ENCODE results near the gene MYO1C. TPM values are rescaled to one million over a fixed set of nuclear protein-coding genes. Genes with fewer than 3 reads are reported as not detected.
"Not testable (repeated sequence)": the region's sequence is repeated elsewhere in the genome, so short reads cannot be mapped to it uniquely, and the experiment has no call there.

The MYO1C gene
- total RNA-seq, 1 donor from 2014 or later = 329 TPM

- peaks cover 2% of the 10 kb centered on the region for H3K36me3 Mint-ChIP-seq (ENCODE audit: low read depth)
- H3K4me3 Mint-ChIP-seq (ENCODE audit: unreplicated experiment) = peak within 1 kb of the TSS; percentile 83
- H3K27ac Mint-ChIP-seq (ENCODE audit: unreplicated experiment) = peak within 1 kb of the TSS; percentile 96
- peaks cover 59% of the 10 kb centered on the region for H3K4me1 Mint-ChIP-seq (ENCODE audit: low read depth)
- DNase-seq (ENCODE audit: low spot score) = peak; percentile 97
- H3K9me3 Mint-ChIP-seq (ENCODE audit: low read depth) = no peaks in the 10 kb centered on the region
- H3K27me3 Mint-ChIP-seq (ENCODE audit: low read depth) = no peaks in the 10 kb centered on the region
- TF ChIP-seq, protein P1, sequence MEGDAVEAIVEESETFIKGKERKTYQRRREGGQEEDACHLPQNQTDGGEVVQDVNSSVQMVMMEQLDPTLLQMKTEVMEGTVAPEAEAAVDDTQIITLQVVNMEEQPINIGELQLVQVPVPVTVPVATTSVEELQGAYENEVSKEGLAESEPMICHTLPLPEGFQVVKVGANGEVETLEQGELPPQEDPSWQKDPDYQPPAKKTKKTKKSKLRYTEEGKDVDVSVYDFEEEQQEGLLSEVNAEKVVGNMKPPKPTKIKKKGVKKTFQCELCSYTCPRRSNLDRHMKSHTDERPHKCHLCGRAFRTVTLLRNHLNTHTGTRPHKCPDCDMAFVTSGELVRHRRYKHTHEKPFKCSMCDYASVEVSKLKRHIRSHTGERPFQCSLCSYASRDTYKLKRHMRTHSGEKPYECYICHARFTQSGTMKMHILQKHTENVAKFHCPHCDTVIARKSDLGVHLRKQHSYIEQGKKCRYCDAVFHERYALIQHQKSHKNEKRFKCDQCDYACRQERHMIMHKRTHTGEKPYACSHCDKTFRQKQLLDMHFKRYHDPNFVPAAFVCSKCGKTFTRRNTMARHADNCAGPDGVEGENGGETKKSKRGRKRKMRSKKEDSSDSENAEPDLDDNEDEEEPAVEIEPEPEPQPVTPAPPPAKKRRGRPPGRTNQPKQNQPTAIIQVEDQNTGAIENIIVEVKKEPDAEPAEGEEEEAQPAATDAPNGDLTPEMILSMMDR (IDR thresholded peaks at IDR 0.05) = no peak
Measured at GRCh38 chr17:1455797-1456599, 36.5 kb downstream of the MYO1C start, which contains the start of gene CRK. Gene CRK, minus strand, starts transcription at chr17:1456232. Its CDS starts 115 bp downstream, at chr17:1456117.

DNA sequence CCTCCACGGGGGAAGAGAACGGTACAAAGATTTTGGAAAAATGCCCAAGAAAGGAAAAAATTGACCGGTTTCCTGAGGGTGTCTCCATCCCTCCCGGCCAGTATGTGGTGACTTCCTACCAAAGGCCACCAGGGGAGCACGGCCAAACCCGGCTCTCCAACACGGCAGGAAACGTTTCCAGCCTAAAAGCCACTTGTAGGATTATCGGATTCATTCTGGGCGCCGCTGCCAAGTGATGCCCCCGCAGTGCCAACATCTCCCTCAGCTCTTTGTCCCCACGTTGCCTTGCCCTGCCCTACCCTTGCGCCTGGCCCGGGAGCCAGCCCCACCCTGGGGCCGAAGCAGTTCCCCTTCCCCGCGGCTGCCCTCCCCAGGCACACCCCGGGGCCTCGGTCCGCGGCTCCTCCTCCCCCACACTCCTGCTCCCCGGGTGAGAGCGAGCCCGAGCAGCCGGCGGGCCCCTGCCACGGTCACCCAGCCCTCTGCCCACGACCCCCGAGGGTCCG lies 37.1 kb downstream of the MYO1C start:
- Mint-ChIP-seq H3K4me3 (ENCODE audit: unreplicated experiment) (peak overlapping the region; percentile 83), H3K4me1 (ENCODE audit: low read depth) (peaks cover 52% of the 10 kb centered on the region), H3K36me3 (ENCODE audit: low read depth) (peaks cover 2% of the 10 kb centered on the region), H3K27me3 (ENCODE audit: low read depth) (no peaks in the 10 kb centered on the region), H3K27ac (ENCODE audit: unreplicated experiment) (peak overlapping the region; percentile 96), H3K9me3 (ENCODE audit: low read depth) (no peaks in the 10 kb centered on the region)
- TF ChIP-seq, protein P1 (IDR thresholded peaks at IDR 0.05) = peak; percentile 77
- no peak for DNase-seq (ENCODE audit: low spot score)

GRCh38 chr17:1454541-1454940 lies 37.9 kb downstream of the MYO1C start:
- peaks cover 47% of the 10 kb centered on the region for H3K4me1 Mint-ChIP-seq (ENCODE audit: low read depth)
- peak overlapping the region; percentile 96 for H3K27ac Mint-ChIP-seq (ENCODE audit: unreplicated experiment)
- H3K27me3 Mint-ChIP-seq (ENCODE audit: low read depth) = no peaks in the 10 kb centered on the region
- no peak for DNase-seq (ENCODE audit: low spot score)
- TF ChIP-seq, protein P1 (IDR thresholded peaks at IDR 0.05) = no peak
- no peaks in the 10 kb centered on the region for H3K9me3 Mint-ChIP-seq (ENCODE audit: low read depth)
- H3K4me3 Mint-ChIP-seq (ENCODE audit: unreplicated experiment) = peak overlapping the region; percentile 83
- peaks cover 2% of the 10 kb centered on the region for H3K36me3 Mint-ChIP-seq (ENCODE audit: low read depth)

GRCh38 chr17:1453694-1454093 lies 38.8 kb downstream of the MYO1C start:
- not testable (repeated sequence) for H3K9me3 Mint-ChIP-seq (ENCODE audit: low read depth); H3K36me3 Mint-ChIP-seq (ENCODE audit: low read depth); DNase-seq (ENCODE audit: low spot score); H3K27me3 Mint-ChIP-seq (ENCODE audit: low read depth)
- Mint-ChIP-seq H3K27ac (ENCODE audit: unreplicated experiment) (peak overlapping the region; percentile 49), H3K4me1 (ENCODE audit: low read depth) (peaks cover 54% of the 10 kb centered on the region), H3K4me3 (ENCODE audit: unreplicated experiment) (peak overlapping the region; percentile 31)

GRCh38 chr17:1452836-1453235 lies 39.6 kb downstream of the MYO1C start:
- Mint-ChIP-seq H3K27ac (ENCODE audit: unreplicated experiment) (peak overlapping the region; percentile 10), H3K4me3 (ENCODE audit: unreplicated experiment) (no peak overlapping the region), H3K4me1 (ENCODE audit: low read depth) (peaks cover 54% of the 10 kb centered on the region)

DNA sequence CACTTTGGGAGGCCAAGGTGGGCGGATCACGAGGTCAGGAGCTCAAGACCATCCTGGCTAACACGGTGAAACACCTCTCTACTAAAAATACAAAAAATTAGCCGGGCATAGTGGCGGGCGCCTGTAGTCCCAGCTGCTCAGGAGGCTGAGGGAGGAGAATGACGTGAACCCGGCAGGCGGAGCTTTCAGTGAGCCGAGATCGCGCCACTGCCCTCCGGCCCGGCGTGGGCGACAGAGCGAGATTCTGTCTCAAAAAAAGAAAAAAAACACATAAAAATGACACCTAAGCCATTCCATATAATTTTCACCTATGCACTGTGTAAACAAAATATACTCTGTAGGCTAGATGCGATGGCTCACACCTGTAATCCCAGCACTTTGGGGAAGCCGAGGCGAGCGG lies 42.2 kb downstream of the MYO1C start:
- peaks cover 63% of the 10 kb centered on the region for H3K4me1 Mint-ChIP-seq (ENCODE audit: low read depth)
- DNase-seq (ENCODE audit: low spot score); H3K4me3 Mint-ChIP-seq (ENCODE audit: unreplicated experiment); H3K9me3 Mint-ChIP-seq (ENCODE audit: low read depth); H3K27ac Mint-ChIP-seq (ENCODE audit: unreplicated experiment); H3K36me3 Mint-ChIP-seq (ENCODE audit: low read depth); H3K27me3 Mint-ChIP-seq (ENCODE audit: low read depth): not testable (repeated sequence)

More at GRCh38 chr17:1452836-1453235, 39.6 kb downstream of the MYO1C start:
- DNase-seq (ENCODE audit: low spot score) = no peak
- TF ChIP-seq, protein P1 (IDR thresholded peaks at IDR 0.05) = no peak
- Mint-ChIP-seq H3K9me3 (ENCODE audit: low read depth) (no peaks in the 10 kb centered on the region), H3K36me3 (ENCODE audit: low read depth) (peaks cover 2% of the 10 kb centered on the region), H3K27me3 (ENCODE audit: low read depth) (no peaks in the 10 kb centered on the region)
